GM18951 (cell line): ENCODE measurements around the gene PRAMEF1.
"Not testable (repeated sequence)": the region's sequence is repeated elsewhere in the genome, so short reads cannot be mapped to it uniquely, and the experiment has no call there.

Experiments used
- POLR2A ChIP-seq: IDR thresholded peaks from 4 replicates; pipeline ENCODE4 v1.6.1; 2011; ENCODE audit warnings: mild to moderate bottlenecking; ENCODE audit not compliant: insufficient read length, insufficient read depth; ENCODE audit errors: extremely low read depth
- in situ Hi-C: fragments of 300-500 bp; cut with MboI; formaldehyde crosslinking; loops from one replicate; pipeline ENCODE4 v1.12.0; 2022; ENCODE audit warnings: low sequenced_read_pairs, mixed read lengths, inconsistent platforms; ENCODE audit not compliant: unreplicated experiment

PRAMEF1 gene

GRCh38 chr1:12798911-12799310 is 7.7 kb downstream of the PRAMEF1 start:
- in situ Hi-C loops: no loop called here
- TF ChIP-seq POLR2A: no peak

- TF ChIP-seq POLR2A: no peak
- in situ Hi-C loops: no loop called here
Measured at GRCh38 chr1:12799730-12800129, 8.5 kb downstream of the PRAMEF1 start.

GRCh38 chr1:12809933-12810332 is 18.7 kb downstream of the PRAMEF1 start:
- no peak for TF ChIP-seq POLR2A
- in situ Hi-C loops: no loop called here

- no peak for TF ChIP-seq POLR2A
- in situ Hi-C loops: no loop called here
Measured at GRCh38 chr1:12810691-12811408, 19.7 kb downstream of the PRAMEF1 start.

- TF ChIP-seq POLR2A: no peak
- in situ Hi-C loops: no loop called here
Measured at GRCh38 chr1:12811409-12811784, 20.2 kb downstream of the PRAMEF1 start.

- in situ Hi-C loops: not testable (repeated sequence)
Measured at GRCh38 chr1:12819061-12819460, 27.9 kb downstream of the PRAMEF1 start.

GRCh38 chr1:12831310-12831709 is 40.1 kb downstream of the PRAMEF1 start, which contains the start of gene PRAMEF11:
Gene PRAMEF11 (minus strand): TSS chr1:12831410. CDS start chr1:12828789, 2,621 bp downstream.
- in situ Hi-C loops: not testable (repeated sequence)

GRCh38 chr1:12833251-12833650 is 42.1 kb downstream of the PRAMEF1 start:
- in situ Hi-C loops: not testable (repeated sequence)
